Measurements from ENCODE around the gene CCSER1. TPM values are rescaled to one million over a fixed set of nuclear protein-coding genes. Genes with fewer than 3 reads are reported as not detected.
"Not testable (repeated sequence)": the region's sequence is repeated elsewhere in the genome, so short reads cannot be mapped to it uniquely, and the experiment has no call there.

The CCSER1 gene
- total RNA-seq, 1 experiment from 2014 or later: not detected

GRCh38 chr4:91087743-91088142 lies 960.5 kb downstream of the CCSER1 start:
- Histone ChIP-seq H3K27me3 (no peaks in the 10 kb centered on the region), H3K36me3 (no peaks in the 10 kb centered on the region), H3K9me3 (no peaks in the 10 kb centered on the region), H3K4me3 (no peak overlapping the region)
- DNase-seq: no peak

GRCh38 chr4:91089178-91089577 lies 962.0 kb downstream of the CCSER1 start:
- Histone ChIP-seq H3K36me3 (no peaks in the 10 kb centered on the region), H3K9me3 (no peaks in the 10 kb centered on the region), H3K4me3 (no peak overlapping the region), H3K27me3 (no peaks in the 10 kb centered on the region)
- DNase-seq: no peak

GRCh38 chr4:91092398-91092980 lies 965.3 kb downstream of the CCSER1 start:
- Histone ChIP-seq H3K36me3 (no peaks in the 10 kb centered on the region), H3K4me3 (no peak overlapping the region), H3K9me3 (no peaks in the 10 kb centered on the region), H3K27me3 (no peaks in the 10 kb centered on the region)
- DNase-seq: no peak

- not testable (repeated sequence) for H3K4me3 ChIP-seq, H3K27me3 ChIP-seq, H3K36me3 ChIP-seq, DNase-seq, H3K9me3 ChIP-seq
Observed at GRCh38 chr4:91094220-91094619, 967.0 kb downstream of the CCSER1 start.

GRCh38 chr4:91099666-91100065 lies 972.5 kb downstream of the CCSER1 start:
- no peaks in the 10 kb centered on the region for H3K36me3 ChIP-seq
- no peaks in the 10 kb centered on the region for H3K9me3 ChIP-seq
- DNase-seq: no peak
- H3K27me3 ChIP-seq: no peaks in the 10 kb centered on the region
- no peak overlapping the region for H3K4me3 ChIP-seq

- H3K27me3 ChIP-seq: no peaks in the 10 kb centered on the region
- DNase-seq: no peak
- H3K9me3 ChIP-seq: no peaks in the 10 kb centered on the region
- no peaks in the 10 kb centered on the region for H3K36me3 ChIP-seq
- no peak overlapping the region for H3K4me3 ChIP-seq
Observed at GRCh38 chr4:91108751-91109150, 981.6 kb downstream of the CCSER1 start.

- Histone ChIP-seq H3K9me3 (no peaks in the 10 kb centered on the region), H3K27me3 (no peaks in the 10 kb centered on the region), H3K4me3 (no peak overlapping the region), H3K36me3 (no peaks in the 10 kb centered on the region)
- no peak for DNase-seq
Observed at GRCh38 chr4:91111556-91111955, 984.4 kb downstream of the CCSER1 start.

DNA sequence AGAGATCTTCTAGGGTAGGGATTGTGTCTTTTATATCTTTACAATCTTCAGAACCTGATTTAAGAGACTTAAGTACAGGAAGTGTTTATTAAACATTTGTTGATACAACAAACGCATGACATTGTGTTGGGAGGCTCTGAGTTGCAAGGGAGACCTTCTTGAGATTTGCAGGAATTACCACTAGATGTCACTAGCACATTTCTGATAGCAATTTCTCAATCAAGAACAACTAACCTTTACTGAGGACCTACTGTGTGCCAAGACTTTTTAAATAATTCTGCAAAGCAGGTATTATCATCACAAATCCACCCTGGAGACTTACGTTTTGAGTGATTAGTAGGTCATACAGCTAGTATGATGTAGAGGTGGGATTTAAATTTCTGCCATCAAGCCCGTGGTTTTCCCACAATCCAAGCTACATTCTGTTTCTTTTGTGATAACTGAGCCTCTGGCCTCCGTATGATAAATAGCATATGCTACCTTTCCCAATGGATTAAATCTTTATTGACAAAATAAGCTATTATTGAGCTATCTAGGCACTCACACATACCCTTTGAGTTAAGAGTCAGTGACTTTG lies 986.0 kb downstream of the CCSER1 start:
- Histone ChIP-seq H3K27me3 (no peaks in the 10 kb centered on the region), H3K4me3 (no peak overlapping the region), H3K36me3 (no peaks in the 10 kb centered on the region), H3K9me3 (no peaks in the 10 kb centered on the region)
- DNase-seq: no peak

GRCh38 chr4:91114386-91114785 lies 987.2 kb downstream of the CCSER1 start:
- Histone ChIP-seq H3K36me3 (no peaks in the 10 kb centered on the region), H3K4me3 (no peak overlapping the region), H3K27me3 (no peaks in the 10 kb centered on the region), H3K9me3 (no peaks in the 10 kb centered on the region)
- DNase-seq: no peak

DNA sequence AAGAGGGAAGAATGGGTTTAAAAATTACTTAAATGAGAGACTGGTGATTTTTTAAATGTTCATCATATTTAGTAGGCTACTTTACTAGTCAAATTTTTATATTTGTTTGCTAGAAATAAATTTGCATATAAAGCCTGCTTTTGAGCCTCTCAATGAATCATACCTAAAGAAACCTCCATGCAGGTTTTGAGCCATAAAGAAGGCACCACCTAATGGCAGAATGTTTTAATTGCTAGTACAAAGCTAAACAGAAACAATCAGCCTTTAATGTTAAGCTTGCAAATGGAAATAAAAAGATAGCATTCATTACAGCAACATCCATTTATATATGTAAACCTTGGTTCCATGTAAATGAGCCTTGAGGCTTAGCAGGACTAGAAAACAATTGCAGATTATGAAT lies 989.7 kb downstream of the CCSER1 start:
- no peaks in the 10 kb centered on the region for H3K9me3 ChIP-seq
- no peak overlapping the region for H3K4me3 ChIP-seq
- H3K36me3 ChIP-seq: no peaks in the 10 kb centered on the region
- H3K27me3 ChIP-seq: no peaks in the 10 kb centered on the region
- no peak for DNase-seq

DNA sequence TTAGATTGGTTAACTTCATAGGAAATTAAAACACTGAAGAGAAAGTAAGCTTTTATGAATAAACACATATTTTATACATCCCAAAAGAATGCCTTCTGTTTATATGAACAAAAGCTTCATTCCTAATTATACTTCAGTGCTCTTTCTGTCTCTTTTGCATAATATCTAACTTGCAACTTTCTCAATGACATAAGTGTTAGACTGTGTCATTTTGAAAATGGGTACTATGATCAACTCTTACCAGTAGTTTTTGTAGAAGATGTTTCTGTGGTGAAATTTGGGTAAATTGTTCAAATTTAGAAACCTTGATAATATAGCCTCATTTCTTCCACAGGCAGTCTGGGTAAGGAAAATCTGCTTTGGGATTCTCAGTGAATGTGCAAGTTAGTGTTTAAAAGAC lies 991.4 kb downstream of the CCSER1 start:
- H3K9me3 ChIP-seq: no peaks in the 10 kb centered on the region
- DNase-seq: no peak
- H3K36me3 ChIP-seq: no peaks in the 10 kb centered on the region
- H3K27me3 ChIP-seq: no peaks in the 10 kb centered on the region
- H3K4me3 ChIP-seq: no peak overlapping the region

DNA sequence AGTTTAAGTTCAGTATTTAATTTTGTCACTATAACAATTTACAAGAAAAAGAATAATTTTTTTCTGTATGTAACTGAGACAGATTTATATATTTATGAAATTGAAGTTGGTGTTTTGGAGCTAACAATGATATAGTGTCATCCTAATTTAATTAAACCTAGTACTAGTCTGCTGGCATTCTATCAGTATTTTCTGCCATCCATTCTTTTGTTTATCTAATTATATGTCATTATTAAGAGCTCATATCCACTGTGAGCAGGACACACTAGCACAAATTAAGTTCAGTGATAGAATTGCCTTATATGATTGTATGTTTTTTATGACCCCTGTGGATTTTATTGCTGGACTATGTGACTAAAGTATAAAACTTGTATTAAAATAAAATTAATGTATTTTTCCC lies 996.5 kb downstream of the CCSER1 start:
- no peak overlapping the region for H3K4me3 ChIP-seq
- no peaks in the 10 kb centered on the region for H3K36me3 ChIP-seq
- no peak for DNase-seq
- H3K9me3 ChIP-seq: no peaks in the 10 kb centered on the region
- no peaks in the 10 kb centered on the region for H3K27me3 ChIP-seq

GRCh38 chr4:91127192-91127591 lies 1000.0 kb downstream of the CCSER1 start:
- no peaks in the 10 kb centered on the region for H3K27me3 ChIP-seq
- H3K4me3 ChIP-seq: no peak overlapping the region
- no peaks in the 10 kb centered on the region for H3K36me3 ChIP-seq
- H3K9me3 ChIP-seq: no peaks in the 10 kb centered on the region
- no peak for DNase-seq

DNA sequence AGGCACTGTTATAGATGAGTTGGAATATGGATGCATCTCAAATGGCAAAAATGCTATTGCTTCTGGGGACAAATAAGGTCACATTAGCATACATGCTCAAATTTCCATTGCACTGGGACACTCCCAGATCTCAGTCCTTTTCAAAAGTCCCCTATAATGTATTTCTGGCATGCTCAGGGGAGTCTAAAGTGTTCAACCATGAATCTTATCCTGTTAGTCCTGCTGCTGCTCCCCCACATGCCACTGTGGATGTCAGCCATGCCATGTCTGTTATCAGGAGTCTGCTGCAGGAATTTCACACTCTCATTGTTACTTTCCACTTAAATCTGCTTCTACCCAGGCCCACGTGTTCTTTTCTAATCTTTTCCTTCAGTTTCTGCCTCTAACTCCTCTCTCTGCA lies 1000.6 kb downstream of the CCSER1 start:
- DNase-seq: no peak
- H3K4me3 ChIP-seq: no peak overlapping the region
- no peaks in the 10 kb centered on the region for H3K27me3 ChIP-seq
- no peaks in the 10 kb centered on the region for H3K36me3 ChIP-seq
- no peaks in the 10 kb centered on the region for H3K9me3 ChIP-seq

DNA sequence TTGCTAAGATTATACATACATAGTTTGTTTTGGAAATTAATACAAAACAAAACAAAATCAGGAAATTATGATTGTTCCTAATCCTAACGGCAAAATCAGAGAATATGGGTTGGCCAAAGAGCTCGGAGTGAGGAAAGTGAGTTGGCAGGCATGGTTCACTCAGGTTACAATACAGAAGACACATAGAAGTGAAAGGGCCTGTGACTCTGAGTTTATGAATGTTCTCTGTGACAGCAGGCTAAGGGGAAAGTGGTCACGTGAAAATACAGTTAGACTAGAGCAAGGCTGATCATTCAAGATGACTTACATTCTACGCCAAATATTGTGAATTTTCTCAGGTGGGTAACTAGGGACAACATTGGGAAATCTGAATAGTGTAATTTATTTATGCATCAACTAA lies 1001.3 kb downstream of the CCSER1 start:
- H3K4me3 ChIP-seq: no peak overlapping the region
- DNase-seq: no peak
- no peaks in the 10 kb centered on the region for H3K9me3 ChIP-seq
- no peaks in the 10 kb centered on the region for H3K36me3 ChIP-seq
- H3K27me3 ChIP-seq: no peaks in the 10 kb centered on the region

GRCh38 chr4:91147067-91147466 lies 1019.9 kb downstream of the CCSER1 start:
- no peak for DNase-seq
- H3K9me3 ChIP-seq: no peaks in the 10 kb centered on the region
- H3K36me3 ChIP-seq: no peaks in the 10 kb centered on the region
- H3K4me3 ChIP-seq: no peak overlapping the region
- no peaks in the 10 kb centered on the region for H3K27me3 ChIP-seq

- DNase-seq, H3K27me3 ChIP-seq, H3K9me3 ChIP-seq, H3K4me3 ChIP-seq, H3K36me3 ChIP-seq: not testable (repeated sequence)
Observed at GRCh38 chr4:91154041-91154440, 1026.8 kb downstream of the CCSER1 start.

GRCh38 chr4:91167864-91168653 lies 1040.9 kb downstream of the CCSER1 start:
- not testable (repeated sequence) for H3K36me3 ChIP-seq, H3K9me3 ChIP-seq, DNase-seq, H3K27me3 ChIP-seq, H3K4me3 ChIP-seq
